ENCODE data around the gene PREB. TPM values are rescaled to one million over a fixed set of nuclear protein-coding genes. Genes with fewer than 3 reads are reported as not detected.

Gene PREB
- total and polyA plus RNA-seq, 4 donors = 27.1 to 62.9 (median 55.5) TPM

DNA sequence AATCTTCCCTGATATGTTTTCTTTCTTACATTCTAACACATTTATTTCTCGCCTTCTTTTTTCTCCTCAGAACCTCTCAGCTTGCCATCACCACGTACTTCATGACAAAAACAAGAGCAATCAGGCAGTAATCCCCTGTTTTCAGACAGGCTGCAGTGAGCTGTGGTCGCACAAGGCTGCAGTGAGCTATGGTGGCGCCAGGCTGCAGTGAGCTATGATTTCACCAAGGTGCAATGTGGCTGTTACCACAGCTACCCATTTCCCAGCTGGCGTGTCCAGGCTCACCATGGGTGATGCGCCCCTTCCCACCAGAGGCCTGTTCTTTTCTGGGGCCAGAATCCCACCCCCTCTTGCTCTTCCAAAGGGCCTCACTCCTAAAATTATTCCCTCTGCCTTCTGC is 40.2 kb upstream of the PREB start:
- Histone ChIP-seq H3K36me3 (ENCODE audit: control insufficient read depth, insufficient read depth, low read length) (no peaks in the 10 kb centered on the region), H3K27me3 (ENCODE audit: control insufficient read depth, insufficient read depth, low read length) (peaks cover 5% of the 10 kb centered on the region), H3K9me3 (ENCODE audit: control insufficient read depth, insufficient read depth, low read length) (no peaks in the 10 kb centered on the region), H3K4me1 (ENCODE audit: control insufficient read depth, insufficient read depth, low read length) (peaks cover 10% of the 10 kb centered on the region), H3K4me3 (ENCODE audit: low read depth, low read length) (no peak overlapping the region), H3K27ac (ENCODE audit: low read depth, low read length) (no peak overlapping the region)
- DNase-seq (ENCODE audit: low read depth in 4 of 6, low spot score in 6 of 6) = peak in 2 of 6 donors; percentile 26 to 31
- WGBS (ENCODE audit: insufficient coverage) = 56% methylated on average over 6 of the region's 6 CpGs

GRCh38 chr2:27171351-27171848 is 37.0 kb upstream of the PREB start:
- Histone ChIP-seq H3K36me3 (ENCODE audit: control insufficient read depth, insufficient read depth, low read length) (no peaks in the 10 kb centered on the region), H3K27me3 (ENCODE audit: control insufficient read depth, insufficient read depth, low read length) (peaks cover 5% of the 10 kb centered on the region), H3K4me3 (ENCODE audit: low read depth, low read length) (no peak overlapping the region), H3K9me3 (ENCODE audit: control insufficient read depth, insufficient read depth, low read length) (no peaks in the 10 kb centered on the region), H3K4me1 (ENCODE audit: control insufficient read depth, insufficient read depth, low read length) (peaks cover 11% of the 10 kb centered on the region), H3K27ac (ENCODE audit: low read depth, low read length) (no peak overlapping the region)
- WGBS (ENCODE audit: insufficient coverage) = 86% methylated on average over 6 of the region's 8 CpGs
- no peak for DNase-seq (ENCODE audit: low read depth in 4 of 6, low spot score in 6 of 6)

- Histone ChIP-seq H3K27me3 (ENCODE audit: control insufficient read depth, insufficient read depth, low read length) (peaks cover 5% of the 10 kb centered on the region), H3K4me1 (ENCODE audit: control insufficient read depth, insufficient read depth, low read length) (peaks cover 11% of the 10 kb centered on the region), H3K4me3 (ENCODE audit: low read depth, low read length) (no peak overlapping the region), H3K36me3 (ENCODE audit: control insufficient read depth, insufficient read depth, low read length) (no peaks in the 10 kb centered on the region), H3K9me3 (ENCODE audit: control insufficient read depth, insufficient read depth, low read length) (no peaks in the 10 kb centered on the region), H3K27ac (ENCODE audit: low read depth, low read length) (no peak overlapping the region)
- 100% methylated on average over 1 of the region's 6 CpGs for WGBS (ENCODE audit: insufficient coverage)
- DNase-seq (ENCODE audit: low read depth in 4 of 6, low spot score in 6 of 6) = no peak
Observed at GRCh38 chr2:27170581-27171337, 36.3 kb upstream of the PREB start.

DNA sequence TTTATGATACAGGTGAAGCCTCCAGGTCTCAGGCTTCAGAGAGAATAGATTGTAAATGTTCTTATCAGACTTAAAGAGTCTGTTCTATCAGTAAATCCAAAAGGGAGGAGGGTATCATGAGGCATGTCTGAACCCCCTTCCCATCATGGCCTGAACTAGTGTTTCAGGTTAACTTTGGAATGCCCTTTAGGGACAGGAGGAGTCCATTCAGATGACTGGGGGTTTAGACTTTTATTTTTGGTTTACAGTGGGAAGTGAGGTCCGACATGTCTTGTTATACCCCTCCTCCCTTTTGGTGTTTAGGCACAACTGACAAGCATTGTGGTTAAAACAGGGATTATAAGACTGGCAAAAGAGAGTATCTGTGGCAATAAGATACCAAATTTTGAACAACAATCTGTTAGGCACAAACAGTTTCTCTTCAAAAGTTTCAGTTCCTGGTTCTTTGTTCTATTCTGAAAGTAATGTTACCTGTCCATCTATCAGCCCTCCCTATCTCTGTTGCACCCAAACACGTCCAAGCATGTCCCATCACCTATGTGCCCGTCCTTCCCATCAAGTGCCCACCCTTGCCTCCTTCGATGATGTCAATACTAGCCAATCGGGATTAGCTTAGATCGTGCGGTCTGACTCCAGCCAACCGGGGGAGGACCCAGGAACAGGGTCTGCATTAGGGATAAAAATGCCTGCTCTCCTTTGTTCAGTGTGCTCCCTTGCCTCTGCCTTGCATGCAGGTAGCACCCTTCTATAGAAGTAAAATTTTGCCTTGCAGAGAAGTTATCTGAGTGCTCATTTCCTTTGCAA is 30.7 kb upstream of the PREB start:
- Histone ChIP-seq H3K36me3 (ENCODE audit: control insufficient read depth, insufficient read depth, low read length) (no peaks in the 10 kb centered on the region), H3K9me3 (ENCODE audit: control insufficient read depth, insufficient read depth, low read length) (no peaks in the 10 kb centered on the region), H3K27me3 (ENCODE audit: control insufficient read depth, insufficient read depth, low read length) (peaks cover 5% of the 10 kb centered on the region), H3K4me1 (ENCODE audit: control insufficient read depth, insufficient read depth, low read length) (peaks cover 5% of the 10 kb centered on the region), H3K27ac (ENCODE audit: low read depth, low read length) (no peak overlapping the region), H3K4me3 (ENCODE audit: low read depth, low read length) (no peak overlapping the region)
- DNase-seq (ENCODE audit: low read depth in 4 of 6, low spot score in 6 of 6) = no peak
- WGBS (ENCODE audit: insufficient coverage) = 89% methylated on average over 7 of the region's 8 CpGs

- DNase-seq (ENCODE audit: low read depth in 4 of 6, low spot score in 6 of 6) = no peak
- Histone ChIP-seq H3K4me3 (ENCODE audit: low read depth, low read length) (no peak overlapping the region), H3K4me1 (ENCODE audit: control insufficient read depth, insufficient read depth, low read length) (no peaks in the 10 kb centered on the region), H3K36me3 (ENCODE audit: control insufficient read depth, insufficient read depth, low read length) (no peaks in the 10 kb centered on the region), H3K27ac (ENCODE audit: low read depth, low read length) (no peak overlapping the region), H3K27me3 (ENCODE audit: control insufficient read depth, insufficient read depth, low read length) (no peaks in the 10 kb centered on the region), H3K9me3 (ENCODE audit: control insufficient read depth, insufficient read depth, low read length) (no peaks in the 10 kb centered on the region)
- WGBS (ENCODE audit: insufficient coverage) = 92% methylated on average over 12 of the region's 15 CpGs
Observed at GRCh38 chr2:27162151-27163121, 28.0 kb upstream of the PREB start.

GRCh38 chr2:27160191-27160590 is 25.8 kb upstream of the PREB start:
- Histone ChIP-seq H3K4me3 (ENCODE audit: low read depth, low read length) (no peak overlapping the region), H3K9me3 (ENCODE audit: control insufficient read depth, insufficient read depth, low read length) (no peaks in the 10 kb centered on the region), H3K27me3 (ENCODE audit: control insufficient read depth, insufficient read depth, low read length) (no peaks in the 10 kb centered on the region), H3K4me1 (ENCODE audit: control insufficient read depth, insufficient read depth, low read length) (no peaks in the 10 kb centered on the region), H3K27ac (ENCODE audit: low read depth, low read length) (no peak overlapping the region), H3K36me3 (ENCODE audit: control insufficient read depth, insufficient read depth, low read length) (no peaks in the 10 kb centered on the region)
- WGBS (ENCODE audit: insufficient coverage) = 81% methylated on average over 6 of the region's 9 CpGs
- no peak for DNase-seq (ENCODE audit: low read depth in 4 of 6, low spot score in 6 of 6)

DNA sequence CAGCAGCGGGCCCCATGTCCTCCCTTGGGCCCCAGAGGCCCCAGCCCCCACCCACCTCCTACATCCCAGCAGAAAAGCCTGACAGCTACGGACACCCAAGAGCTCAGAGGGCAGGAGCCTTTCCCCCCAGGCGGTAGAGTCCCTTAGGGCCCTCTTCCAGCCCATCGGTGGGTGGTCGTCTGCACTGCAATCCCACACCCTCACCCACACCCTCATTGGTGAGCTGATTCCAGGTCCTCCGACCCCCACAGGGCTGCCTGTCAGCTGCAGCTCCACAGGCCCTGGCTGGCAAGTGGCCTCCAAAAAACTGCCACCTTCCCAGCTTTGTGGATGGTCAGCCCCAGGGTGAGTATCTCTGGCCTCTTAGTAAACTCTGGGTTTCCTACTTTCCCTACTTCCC is 24.8 kb upstream of the PREB start:
- Histone ChIP-seq H3K4me3 (ENCODE audit: low read depth, low read length) (no peak overlapping the region), H3K27me3 (ENCODE audit: control insufficient read depth, insufficient read depth, low read length) (no peaks in the 10 kb centered on the region), H3K4me1 (ENCODE audit: control insufficient read depth, insufficient read depth, low read length) (no peaks in the 10 kb centered on the region), H3K36me3 (ENCODE audit: control insufficient read depth, insufficient read depth, low read length) (no peaks in the 10 kb centered on the region), H3K27ac (ENCODE audit: low read depth, low read length) (no peak overlapping the region), H3K9me3 (ENCODE audit: control insufficient read depth, insufficient read depth, low read length) (no peaks in the 10 kb centered on the region)
- no peak for DNase-seq (ENCODE audit: low read depth in 4 of 6, low spot score in 6 of 6)
- 75% methylated on average over 6 of the region's 6 CpGs for WGBS (ENCODE audit: insufficient coverage)

DNA sequence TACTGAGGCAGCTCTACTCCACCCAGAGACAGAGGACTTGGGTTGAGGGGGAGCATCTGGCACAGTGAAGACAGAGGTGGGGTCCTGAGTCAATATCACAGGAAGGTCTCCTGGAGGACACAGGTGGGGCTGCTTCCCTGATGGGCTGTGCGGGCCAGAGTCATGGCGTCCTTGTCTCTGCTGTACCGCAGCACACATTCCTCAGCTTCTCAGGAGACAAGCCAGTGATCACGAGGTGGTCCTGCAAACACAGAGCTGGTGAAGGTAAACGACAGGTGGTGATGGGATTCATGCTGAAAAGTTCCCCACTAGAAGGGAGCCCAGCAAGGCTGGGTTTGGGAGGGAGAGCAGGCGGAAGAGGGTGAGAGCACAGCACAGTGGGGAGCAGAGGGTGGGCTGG is 24.0 kb upstream of the PREB start:
- Histone ChIP-seq H3K4me3 (ENCODE audit: low read depth, low read length) (no peak overlapping the region), H3K36me3 (ENCODE audit: control insufficient read depth, insufficient read depth, low read length) (no peaks in the 10 kb centered on the region), H3K9me3 (ENCODE audit: control insufficient read depth, insufficient read depth, low read length) (no peaks in the 10 kb centered on the region), H3K4me1 (ENCODE audit: control insufficient read depth, insufficient read depth, low read length) (no peaks in the 10 kb centered on the region), H3K27me3 (ENCODE audit: control insufficient read depth, insufficient read depth, low read length) (no peaks in the 10 kb centered on the region), H3K27ac (ENCODE audit: low read depth, low read length) (no peak overlapping the region)
- WGBS (ENCODE audit: insufficient coverage) = 75% methylated on average over 6 of the region's 6 CpGs
- no peak for DNase-seq (ENCODE audit: low read depth in 4 of 6, low spot score in 6 of 6)

DNA sequence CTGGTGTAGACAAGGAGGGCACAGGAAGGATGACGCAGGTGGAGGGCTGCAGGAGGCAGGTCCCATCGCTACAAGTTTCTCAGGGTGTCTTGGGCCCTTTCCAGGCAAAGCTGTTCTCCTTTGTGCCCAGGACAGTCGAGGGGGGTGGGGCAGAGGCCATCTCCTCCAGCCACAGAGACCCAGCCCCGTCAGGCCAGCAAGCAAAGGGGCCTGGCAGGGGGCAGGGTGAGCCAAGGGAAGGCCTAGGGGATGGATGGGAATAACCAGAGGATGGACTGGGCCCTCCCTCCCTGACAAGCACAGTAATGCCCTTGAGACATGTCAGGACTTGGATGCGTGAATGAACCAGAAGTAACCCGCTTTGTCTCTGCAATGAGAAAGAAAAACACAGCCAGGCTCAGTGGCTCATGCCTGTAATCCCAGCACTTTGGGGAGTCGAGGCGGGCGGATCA is 20.7 kb upstream of the PREB start:
- WGBS (ENCODE audit: insufficient coverage) = 86% methylated on average over 5 of the region's 9 CpGs
- Histone ChIP-seq H3K4me3 (ENCODE audit: low read depth, low read length) (no peak overlapping the region), H3K36me3 (ENCODE audit: control insufficient read depth, insufficient read depth, low read length) (no peaks in the 10 kb centered on the region), H3K9me3 (ENCODE audit: control insufficient read depth, insufficient read depth, low read length) (no peaks in the 10 kb centered on the region), H3K27ac (ENCODE audit: low read depth, low read length) (no peak overlapping the region), H3K4me1 (ENCODE audit: control insufficient read depth, insufficient read depth, low read length) (no peaks in the 10 kb centered on the region), H3K27me3 (ENCODE audit: control insufficient read depth, insufficient read depth, low read length) (no peaks in the 10 kb centered on the region)
- no peak for DNase-seq (ENCODE audit: low read depth in 4 of 6, low spot score in 6 of 6)
